PFSK-1 (cell line): ENCODE measurements around the gene ACAP3.

Experiments used
- POLR2AphosphoS5 ChIP-seq: IDR thresholded peaks from 2 replicates; pipeline ENCODE4 v1.6.1; 2012; ENCODE audit warnings: low read depth, mild to moderate bottlenecking, control low read depth, low read length, moderate library complexity
- REST ChIP-seq, 2 experiments: IDR thresholded peaks; 2 replicates each; pipeline versions ENCODE4 v1.6.1 to v1.8.0; 2011 to 2012; ENCODE audit warnings: low read depth in 2 of 2, low read length in 2 of 2, control low read depth in 1 of 2, inconsistent platforms in 1 of 2, mild to moderate bottlenecking in 1 of 2, moderate library complexity in 1 of 2; ENCODE audit not compliant: insufficient read depth in 1 of 2
- SIN3A ChIP-seq: IDR thresholded peaks from 2 replicates; pipeline ENCODE4 v1.6.1; 2012; ENCODE audit warnings: mild to moderate bottlenecking, low read length, moderate library complexity, borderline replicate concordance; ENCODE audit not compliant: insufficient read depth
- TAF1 ChIP-seq: IDR thresholded peaks from 2 replicates; pipeline ENCODE4 v1.6.1; 2012; ENCODE audit warnings: low read length, control low read depth, borderline replicate concordance; ENCODE audit not compliant: insufficient read depth

GRCh38 chr1:1283821-1284220 lies 23.9 kb downstream of the ACAP3 start:
- TF ChIP-seq SIN3A (no peak), REST (IDR thresholded peaks at IDR 0.05; ENCODE audit: insufficient read depth in 1 of 2, low read depth in 2 of 2, low read length in 2 of 2) (no peak), POLR2AphosphoS5 (no peak), TAF1 (no peak)
